IPS-NIHi7 (cell line): ENCODE data around the gene FIBCD1.

Source experiments
- DNase-seq: peaks from one replicate; pipeline ENCODE4 v3.0.0; 2012; ENCODE audit warnings: mixed read lengths; ENCODE audit errors: extremely low spot score

FIBCD1 gene

GRCh38 chr9:130938652-130939404, at the start of gene FIBCD1:
Gene FIBCD1 (minus strand): TSS chr9:130939247. CDS start chr9:130938607, 640 bp downstream.
- DNase-seq, result peak; percentile 68

- DNase-seq, result no peak
These were observed 49.3 kb upstream of the FIBCD1 start for GRCh38 chr9:130988400-130988747.

- DNase-seq, result no peak
These were observed 48.8 kb upstream of the FIBCD1 start for GRCh38 chr9:130987738-130988399.

GRCh38 chr9:130987054-130987453, 48.0 kb upstream of the FIBCD1 start:
- DNase-seq, result no peak

GRCh38 chr9:130986356-130986965, 47.4 kb upstream of the FIBCD1 start:
- no peak for DNase-seq

- no peak for DNase-seq
These were observed 46.6 kb upstream of the FIBCD1 start for GRCh38 chr9:130985606-130986162.

GRCh38 chr9:130985029-130985428, 46.0 kb upstream of the FIBCD1 start:
- DNase-seq, result no peak

GRCh38 chr9:130984521-130984920, 45.5 kb upstream of the FIBCD1 start:
- no peak for DNase-seq

- DNase-seq, result no peak
These were observed 44.9 kb upstream of the FIBCD1 start for GRCh38 chr9:130983970-130984369.

- DNase-seq, result no peak
These were observed 44.3 kb upstream of the FIBCD1 start for GRCh38 chr9:130983359-130983670.

- no peak for DNase-seq
These were observed 43.8 kb upstream of the FIBCD1 start for GRCh38 chr9:130982636-130983358.

- no peak for DNase-seq
These were observed 42.7 kb upstream of the FIBCD1 start for GRCh38 chr9:130981756-130982137.

GRCh38 chr9:130981002-130981755, 42.1 kb upstream of the FIBCD1 start:
- no peak for DNase-seq

GRCh38 chr9:130980526-130980925, 41.5 kb upstream of the FIBCD1 start:
- DNase-seq, result no peak

- no peak for DNase-seq
These were observed 40.7 kb upstream of the FIBCD1 start for GRCh38 chr9:130979591-130980385.

- DNase-seq, result no peak
These were observed 38.8 kb upstream of the FIBCD1 start for GRCh38 chr9:130977811-130978221.

- no peak for DNase-seq
These were observed 37.1 kb upstream of the FIBCD1 start for GRCh38 chr9:130975932-130976841.

GRCh38 chr9:130975156-130975555, 36.1 kb upstream of the FIBCD1 start:
- no peak for DNase-seq

GRCh38 chr9:130974697-130975096, 35.6 kb upstream of the FIBCD1 start:
- DNase-seq, result no peak
